Smooth muscle cell (in vitro differentiated cells): ENCODE results near the gene USH1G. TPM values are rescaled to one million over a fixed set of nuclear protein-coding genes. Genes with fewer than 3 reads are reported as not detected.

Experiments
- DNase-seq: peaks from one replicate; lab custom pipeline; 2025; ENCODE audit not compliant: unreplicated experiment; lab: John Stamatoyannopoulos, UW
- H2AFZ ChIP-seq: fragments of 200-600 bp; sonication (generic); 2 replicates; pipeline ENCODE4 v1.6.0; 2016; ENCODE audit warnings: antibody characterized with exemption, low read depth, mild to moderate bottlenecking
- H3F3A ChIP-seq: fragments of 200-600 bp; sonication (generic); 2 replicates; pipeline ENCODE4 v1.6.0; 2017; ENCODE audit warnings: antibody characterized with exemption, low read depth
- H3K27ac ChIP-seq: fragments of 200-600 bp; sonication (generic); 2 replicates; pipeline ENCODE4 v1.5.1; 2016; ENCODE audit warnings: low read depth, mild to moderate bottlenecking
- H3K27me3 ChIP-seq: fragments of 200-600 bp; sonication (generic); 2 replicates; pipeline ENCODE4 v1.6.1; 2016; ENCODE audit warnings: low read depth, mild to moderate bottlenecking
- H3K36me3 ChIP-seq: fragments of 200-600 bp; sonication (generic); 2 replicates; pipeline ENCODE4 v1.5.1; 2016; ENCODE audit warnings: low read depth
- H3K4me1 ChIP-seq: fragments of 200-600 bp; sonication (generic); 2 replicates; pipeline ENCODE4 v1.5.1; 2016; ENCODE audit warnings: low read depth
- H3K4me2 ChIP-seq: fragments of 200-600 bp; sonication (generic); 2 replicates; pipeline ENCODE4 v1.6.0; 2016; ENCODE audit warnings: mild to moderate bottlenecking
- H3K4me3 ChIP-seq: fragments of 200-600 bp; sonication (generic); 2 replicates; pipeline ENCODE4 v1.5.1; 2016; ENCODE audit warnings: mild to moderate bottlenecking
- H3K79me2 ChIP-seq: fragments of 200-600 bp; sonication (generic); 2 replicates; pipeline ENCODE4 v1.6.0; 2016; ENCODE audit warnings: low read depth, mild to moderate bottlenecking
- H3K9ac ChIP-seq: fragments of 200-600 bp; sonication (generic); 2 replicates; pipeline ENCODE4 v1.6.0; 2016; ENCODE audit warnings: low read depth
- H3K9me3 ChIP-seq: fragments of 200-600 bp; sonication (generic); replicated peaks from 2 replicates; pipeline ENCODE4 v1.5.1; 2016; ENCODE audit warnings: low read depth
- H4K20me1 ChIP-seq: fragments of 200-600 bp; sonication (generic); 2 replicates; pipeline ENCODE4 v1.6.0; 2016; ENCODE audit warnings: low read depth
- CTCF ChIP-seq: fragments of 200-600 bp; sonication (generic); IDR thresholded peaks from 2 replicates; pipeline ENCODE4 v1.5.1; 2017; ENCODE audit warnings: borderline replicate concordance, mild to moderate bottlenecking, antibody characterized with exemption; ENCODE audit not compliant: insufficient read depth, poor library complexity, severe bottlenecking
- WGBS: methylation state at CpG from one replicate; pipeline ENCODE4 v1.1.7; 2016; ENCODE audit warnings: low lambda C conversion rate; 5-methylcytosine and 5-hydroxymethylcytosine counted together
- polyA plus RNA-seq: library from polyadenylated mRNA; unstranded; fragments of >200 nt; fragmentation: Nextera tagmentation; extraction: Ambion mirVana; gene quantifications from 2 replicates; pipeline ENCODE4 v1.2.1, GENCODE V29; 2016
- total RNA-seq: library from RNA; depleted of rRNA; stranded (reverse); fragments of >200 nt; gene quantifications from 2 replicates; pipeline ENCODE4 v1.2.3, GENCODE V29; 2014

USH1G gene
- total and polyA plus RNA-seq, 2 experiments from 2014 or later, result 0.32 to 0.49 TPM

GRCh38 chr17:74952431-74953133 is 29.5 kb upstream of the USH1G start:
- Histone ChIP-seq H3F3A (no peaks in the 10 kb centered on the region), H3K27ac (no peak overlapping the region), H3K9me3 (no peaks in the 10 kb centered on the region), H3K4me3 (no peak overlapping the region), H4K20me1 (no peaks in the 10 kb centered on the region), H2AFZ (no peak overlapping the region), H3K4me1 (no peaks in the 10 kb centered on the region), H3K79me2 (no peaks in the 10 kb centered on the region), H3K36me3 (no peaks in the 10 kb centered on the region), H3K9ac (no peak overlapping the region), H3K4me2 (no peak overlapping the region), H3K27me3 (peaks cover 2% of the 10 kb centered on the region)
- no peak for TF ChIP-seq CTCF
- DNase-seq, result no peak
- WGBS, result 88% methylated on average over 24 of the region's 24 CpGs

DNA sequence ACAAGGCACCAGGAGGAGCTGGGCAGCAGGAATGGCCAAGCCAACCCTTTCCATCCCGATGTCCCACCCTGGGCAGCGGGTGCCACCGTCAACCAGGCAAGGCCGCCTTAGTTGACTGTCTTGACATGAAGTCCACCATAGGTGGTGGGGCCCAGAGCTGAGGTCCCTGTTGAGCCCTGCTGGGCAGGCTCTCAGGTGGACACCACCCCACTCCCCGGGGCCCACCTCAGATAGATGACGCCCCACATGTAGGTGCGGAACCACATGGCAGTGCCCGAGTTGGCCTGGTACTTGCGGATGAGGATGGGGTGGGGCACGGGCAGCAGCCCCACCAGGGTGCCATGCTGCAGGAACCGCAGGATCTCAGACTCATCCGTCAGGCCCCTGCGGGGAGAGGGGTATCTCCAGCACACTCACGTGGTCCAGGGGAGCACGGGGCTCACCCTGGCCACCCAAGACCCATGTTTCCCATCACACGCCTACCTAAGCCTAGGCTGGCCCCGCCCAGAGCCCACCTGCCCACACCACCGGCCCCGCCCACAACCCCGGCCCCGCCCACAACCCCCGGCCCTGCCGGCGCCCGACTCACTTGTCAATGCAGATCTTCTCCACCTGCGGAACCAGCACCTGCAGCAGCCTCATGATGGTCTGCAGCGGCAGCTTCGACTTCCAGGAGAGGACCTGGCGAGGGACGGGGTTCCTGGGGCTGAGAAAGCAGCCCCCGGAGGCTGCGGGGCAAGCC is 28.8 kb upstream of the USH1G start:
- no peak for DNase-seq
- Histone ChIP-seq H4K20me1 (no peaks in the 10 kb centered on the region), H3K4me1 (no peaks in the 10 kb centered on the region), H3K36me3 (no peaks in the 10 kb centered on the region), H3K27ac (no peak overlapping the region), H3K79me2 (no peaks in the 10 kb centered on the region), H3K4me2 (no peak overlapping the region), H3K4me3 (no peak overlapping the region), H3K9ac (no peak overlapping the region), H3F3A (no peaks in the 10 kb centered on the region), H3K9me3 (no peaks in the 10 kb centered on the region), H2AFZ (no peak overlapping the region), H3K27me3 (peaks cover 2% of the 10 kb centered on the region)
- 74% methylated on average over 32 of the region's 32 CpGs for WGBS
- TF ChIP-seq CTCF, result no peak

GRCh38 chr17:74951065-74951464 is 28.0 kb upstream of the USH1G start:
- H3K4me2 ChIP-seq, result no peak overlapping the region
- H3F3A ChIP-seq, result no peaks in the 10 kb centered on the region
- no peak for TF ChIP-seq CTCF
- no peaks in the 10 kb centered on the region for H3K4me1 ChIP-seq
- H3K27me3 ChIP-seq, result peaks cover 2% of the 10 kb centered on the region
- H3K36me3 ChIP-seq, result no peaks in the 10 kb centered on the region
- no peak overlapping the region for H3K4me3 ChIP-seq
- DNase-seq, result no peak
- no peak overlapping the region for H2AFZ ChIP-seq
- no peak overlapping the region for H3K27ac ChIP-seq
- H3K79me2 ChIP-seq, result no peaks in the 10 kb centered on the region
- H3K9me3 ChIP-seq, result no peaks in the 10 kb centered on the region
- no peak overlapping the region for H3K9ac ChIP-seq
- 75% methylated on average over 3 of the region's 3 CpGs for WGBS
- H4K20me1 ChIP-seq, result no peaks in the 10 kb centered on the region
